ENCODE results near the gene GTPBP3. TPM values are rescaled to one million over a fixed set of nuclear protein-coding genes. Genes with fewer than 3 reads are reported as not detected.

The GTPBP3 gene
- total and polyA plus RNA-seq, 9 of the 15 experiments (the other 6 are each of a cell fraction or from before 2014, with no cell fraction given) = 4.9 to 124 (median 22.6) TPM

GRCh38 chr19:17314007-17314593 is 23.3 kb upstream of the GTPBP3 start:
- DNase-seq (ENCODE audit: extremely low read depth in 1 of 4, low spot score in 3 of 4) = no peak
- no peak overlapping the region; the same call in 2 of the 3 replicates for H3K27ac ChIP-seq (ENCODE audit: extremely low read depth, low read depth, low read length)
- 86% methylated on average over 19 of the region's 19 CpGs for WGBS (ENCODE audit: insufficient coverage, low coverage, missing lambda C conversion rate)

GRCh38 chr19:17318966-17319365 is 18.4 kb upstream of the GTPBP3 start:
- Histone ChIP-seq H3K79me2 (ENCODE audit: control insufficient read depth, insufficient read depth, low read length) (no peaks in the 10 kb centered on the region; the same call in 2 of the 3 replicates), H3K36me3 (ENCODE audit: control insufficient read depth, insufficient read depth, low read length) (peaks cover 61% of the 10 kb centered on the region), H4K20me1 (replicated peaks; ENCODE audit: control insufficient read depth, insufficient read depth, low read length) (no peaks in the 10 kb centered on the region), H3K9ac (ENCODE audit: insufficient read depth in 1 of 2, low read depth in 2 of 2, low read length in 2 of 2) (no peak overlapping the region), H3K9me3 (replicated peaks; ENCODE audit: control insufficient read depth, insufficient read depth, low read depth, low read length) (no peaks in the 10 kb centered on the region), H3K27me3 (ENCODE audit: control insufficient read depth in 2 of 2, insufficient read depth in 2 of 2, low read length in 2 of 2) (no peaks in the 10 kb centered on the region), H3K4me3 (no peak overlapping the region), H3K27ac (ENCODE audit: extremely low read depth, low read depth, low read length) (no peak overlapping the region), H3K4me1 (replicated peaks in 1 of 2; ENCODE audit: control insufficient read depth in 2 of 2, insufficient read depth in 2 of 2, low read length in 2 of 2) (peaks cover 5 to 32% of the 10 kb centered on the region in 2 experiments; a peak in 4 of 5 replicates), H3K4me2 (ENCODE audit: insufficient read depth, low read length) (no peak overlapping the region), H3K9me1 (ENCODE audit: control insufficient read depth, insufficient read depth, low read length) (no peaks in the 10 kb centered on the region), H2AFZ (ENCODE audit: low read depth, low read length) (no peak overlapping the region)
- ChIA-PET POLR2A (interaction anchor here (0.7 to 2.4 kb wide), 2 partner anchors 8 to 73 kb away, joined by 3 to 9 read pairs; no protein-coding TSS in a partner anchor), CTCF (ENCODE audit: low intra/inter-chr PET ratio) (no interaction called here)
- no TSS peak for BruUV-seq (replicated peaks)
- ATAC-seq (no peak), FAIRE-seq (no peak), DNase-seq (ENCODE audit: extremely low read depth in 1 of 4, low spot score in 3 of 4) (no peak)
- in situ Hi-C loops (cut with MboI) = no loop called here
- TF ChIP-seq HDAC8 (tag; IDR thresholded peaks at IDR 0.05) (no peak), RBFOX2 (IDR thresholded peaks at IDR 0.05; ENCODE audit: low read depth, low read length) (0 out of 2 replicates have a peak, but pooled peaks have one; percentile 22)
- 85% methylated on average over 6 of the region's 6 CpGs for WGBS (ENCODE audit: insufficient coverage, low coverage, missing lambda C conversion rate)
- intact Hi-C loops (cut with micrococcal nuclease) = no loop called here

More at GRCh38 chr19:17314007-17314593, 23.3 kb upstream of the GTPBP3 start:
- H3K4me3 ChIP-seq = no peak overlapping the region
- H3K9me1 ChIP-seq (ENCODE audit: control insufficient read depth, insufficient read depth, low read length) = no peaks in the 10 kb centered on the region
- no peak overlapping the region for H2AFZ ChIP-seq (ENCODE audit: low read depth, low read length)
- intact Hi-C loops (cut with micrococcal nuclease) (no loop called here), in situ Hi-C loops (cut with MboI) (no loop called here)
- no peaks in the 10 kb centered on the region for H3K27me3 ChIP-seq (ENCODE audit: control insufficient read depth in 2 of 2, insufficient read depth in 2 of 2, low read length in 2 of 2)
- POLR2A ChIA-PET = interaction anchor here (0.5 kb wide), 1 partner anchor 273 kb away, joined by 4 read pairs; no protein-coding TSS in a partner anchor
- peaks cover 37% of the 10 kb centered on the region for H3K79me2 ChIP-seq (ENCODE audit: control insufficient read depth, insufficient read depth, low read length)
- peak; percentile 37 for TF ChIP-seq RBFOX2 (IDR thresholded peaks at IDR 0.05; ENCODE audit: low read depth, low read length)
- TF ChIP-seq BRCA1 (IDR thresholded peaks at IDR 0.05) = no peak
- no peak for TF ChIP-seq BRCA1 (CRISPR knock-in tag; IDR thresholded peaks at IDR 0.05)
- no TSS peak for BruUV-seq (replicated peaks)
- 0 out of 2 replicates have a peak, but pooled peaks cover 5% of the 10 kb centered on the region for H4K20me1 ChIP-seq (replicated peaks; ENCODE audit: control insufficient read depth, insufficient read depth, low read length)
- no peak for FAIRE-seq
- H3K9ac ChIP-seq (ENCODE audit: insufficient read depth in 1 of 2, low read depth in 2 of 2, low read length in 2 of 2) = 0 out of 4 replicates have a peak overlapping the region, but pooled peaks of 1 of the 2 experiments have one; percentile 42
- H3K36me3 ChIP-seq (ENCODE audit: control insufficient read depth, insufficient read depth, low read length) = peaks cover 57% of the 10 kb centered on the region; the same call in 2 of the 3 replicates
- H3K4me2 ChIP-seq (ENCODE audit: insufficient read depth, low read length) = no peak overlapping the region
- no peak for ATAC-seq
- H3K4me1 ChIP-seq (replicated peaks in 1 of 2; ENCODE audit: control insufficient read depth in 2 of 2, insufficient read depth in 2 of 2, low read length in 2 of 2) = peaks cover 12 to 40% of the 10 kb centered on the region in 2 experiments; a peak in 4 of 5 replicates
- no peaks in the 10 kb centered on the region for H3K9me3 ChIP-seq (replicated peaks; ENCODE audit: control insufficient read depth, insufficient read depth, low read depth, low read length)
- CTCF ChIA-PET (ENCODE audit: low intra/inter-chr PET ratio) = no interaction called here
